IPS-NIHi7 (cell line): ENCODE measurements around the gene PPP6R1.
"Not testable (repeated sequence)": the region's sequence is repeated elsewhere in the genome, so short reads cannot be mapped to it uniquely, and the experiment has no call there.

ENCODE experiments used
- DNase-seq: peaks from one replicate; pipeline ENCODE4 v3.0.0; 2012; ENCODE audit warnings: mixed read lengths; ENCODE audit errors: extremely low spot score

The PPP6R1 gene

DNA sequence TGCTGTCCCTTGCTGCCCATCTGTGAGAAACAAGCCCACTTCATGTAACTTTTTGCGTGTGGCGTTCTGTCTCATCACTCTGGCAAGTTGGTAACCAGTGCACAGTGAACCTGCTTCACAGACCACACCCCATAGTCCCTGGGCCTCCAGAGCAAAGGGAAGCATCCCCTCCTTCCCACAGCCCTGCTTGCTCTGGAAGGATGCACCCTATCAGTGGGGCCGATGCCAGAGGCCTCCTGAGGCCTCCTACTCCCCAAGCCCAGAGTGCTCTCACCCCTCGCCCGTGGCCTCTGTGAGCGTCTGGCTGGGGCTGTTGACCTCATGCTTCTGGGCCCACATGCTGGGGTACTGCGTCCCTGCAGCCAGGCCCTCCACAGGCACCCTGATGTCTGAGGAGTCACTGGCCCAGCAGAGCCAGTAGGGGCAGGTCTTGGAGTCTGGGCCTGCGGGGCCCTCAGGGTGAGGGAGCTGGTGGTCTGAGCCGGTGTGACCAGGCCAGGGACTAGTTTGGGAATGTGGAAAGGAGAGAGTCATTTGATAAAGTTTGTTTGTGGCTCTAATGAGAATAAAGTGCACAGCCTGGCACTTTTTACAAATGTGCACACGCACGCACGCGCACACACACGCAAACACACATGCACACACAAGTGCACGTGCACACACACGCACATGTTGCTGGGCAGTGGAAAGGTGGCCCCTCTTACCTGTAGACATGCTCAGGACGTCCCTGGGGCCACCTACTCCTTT is 35.4 kb downstream of the PPP6R1 start:
- DNase-seq, result no peak

GRCh38 chr19:55220525-55220924 is 38.3 kb downstream of the PPP6R1 start:
- DNase-seq, result peak; percentile 70

DNA sequence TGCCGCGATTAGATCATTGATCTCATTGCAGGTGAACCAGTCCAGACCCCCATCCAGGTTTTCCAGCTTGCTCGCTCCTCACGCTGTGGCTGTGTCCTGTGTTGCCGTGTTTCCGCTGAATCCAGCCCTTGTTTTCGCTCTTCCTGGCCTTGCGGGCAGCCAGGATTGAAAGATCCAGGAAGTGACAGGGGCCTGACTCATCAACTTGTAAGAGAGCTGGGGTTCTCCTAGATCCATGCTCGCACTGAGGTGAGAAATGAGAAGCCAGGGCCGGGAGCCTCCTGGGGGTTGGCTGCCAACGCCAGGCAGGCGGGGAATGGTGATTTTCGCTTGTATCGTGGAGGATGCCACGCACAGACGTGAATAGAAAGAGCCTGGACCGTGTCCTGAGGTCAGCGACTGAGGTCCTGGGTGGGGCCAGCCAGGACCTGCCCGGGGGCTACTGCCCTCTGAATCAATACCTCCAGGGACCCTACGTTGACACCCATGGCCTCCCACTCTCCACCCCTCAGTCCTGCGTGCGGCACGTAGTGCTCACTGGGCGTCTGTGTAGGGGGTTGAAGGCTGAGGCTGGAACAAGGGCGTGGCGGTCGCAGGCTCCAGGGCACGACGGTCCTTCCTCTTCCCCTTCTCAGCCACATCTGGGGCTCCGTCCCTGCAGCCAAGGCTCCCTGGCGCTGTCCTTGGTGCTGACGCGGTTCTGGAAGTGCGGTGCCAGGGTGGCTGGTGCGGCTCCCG is 42.2 kb downstream of the PPP6R1 start:
- peak; percentile 96 for DNase-seq

- no peak for DNase-seq
These were observed 45.3 kb downstream of the PPP6R1 start for GRCh38 chr19:55213547-55213946.

- peak; percentile 35 for DNase-seq
These were observed 46.4 kb downstream of the PPP6R1 start for GRCh38 chr19:55212447-55212846.

DNA sequence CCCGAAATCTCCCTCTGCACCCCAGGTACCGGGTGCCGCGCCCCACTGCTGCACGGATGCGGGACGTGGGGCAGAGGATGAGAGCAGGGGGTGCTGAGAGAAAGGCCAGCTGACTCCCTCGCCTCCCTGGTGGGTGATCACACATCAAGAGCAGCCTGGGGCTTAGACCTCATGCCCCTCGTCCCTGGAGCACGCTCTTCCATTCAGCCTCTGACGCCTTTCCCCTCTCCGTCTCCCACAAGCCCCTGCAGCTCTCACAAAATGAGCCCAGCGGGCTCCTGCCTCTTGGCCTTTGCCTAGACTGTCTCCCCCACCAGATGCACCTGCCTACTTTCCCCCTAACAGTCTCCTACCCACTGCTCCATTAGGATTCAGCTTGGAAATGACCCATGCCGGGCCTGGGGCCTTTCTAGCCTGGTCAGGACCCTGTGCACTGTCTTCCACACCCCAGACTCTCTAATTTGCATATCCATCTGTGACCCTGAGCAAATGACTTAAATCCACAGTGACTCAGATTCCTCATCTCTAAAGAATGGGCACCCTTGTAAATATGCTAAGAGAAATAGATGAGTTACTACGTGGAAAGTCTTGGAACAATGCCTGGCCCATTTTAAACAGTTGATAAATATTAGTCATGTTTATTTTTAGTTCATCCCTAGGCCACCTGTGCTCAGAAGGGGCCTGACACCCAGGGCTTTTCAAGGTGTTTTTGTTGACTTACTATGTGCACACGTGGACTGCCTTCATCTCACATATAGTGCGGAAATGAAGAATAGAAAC is 48.9 kb downstream of the PPP6R1 start:
- peak; percentile 10 for DNase-seq

- DNase-seq, result no peak
These were observed 49.7 kb downstream of the PPP6R1 start, which contains the start of gene PTPRH for GRCh38 chr19:55208880-55209692. PTPRH (minus strand) TSS chr19:55209501; CDS start chr19:55209433, 68 bp downstream.

DNA sequence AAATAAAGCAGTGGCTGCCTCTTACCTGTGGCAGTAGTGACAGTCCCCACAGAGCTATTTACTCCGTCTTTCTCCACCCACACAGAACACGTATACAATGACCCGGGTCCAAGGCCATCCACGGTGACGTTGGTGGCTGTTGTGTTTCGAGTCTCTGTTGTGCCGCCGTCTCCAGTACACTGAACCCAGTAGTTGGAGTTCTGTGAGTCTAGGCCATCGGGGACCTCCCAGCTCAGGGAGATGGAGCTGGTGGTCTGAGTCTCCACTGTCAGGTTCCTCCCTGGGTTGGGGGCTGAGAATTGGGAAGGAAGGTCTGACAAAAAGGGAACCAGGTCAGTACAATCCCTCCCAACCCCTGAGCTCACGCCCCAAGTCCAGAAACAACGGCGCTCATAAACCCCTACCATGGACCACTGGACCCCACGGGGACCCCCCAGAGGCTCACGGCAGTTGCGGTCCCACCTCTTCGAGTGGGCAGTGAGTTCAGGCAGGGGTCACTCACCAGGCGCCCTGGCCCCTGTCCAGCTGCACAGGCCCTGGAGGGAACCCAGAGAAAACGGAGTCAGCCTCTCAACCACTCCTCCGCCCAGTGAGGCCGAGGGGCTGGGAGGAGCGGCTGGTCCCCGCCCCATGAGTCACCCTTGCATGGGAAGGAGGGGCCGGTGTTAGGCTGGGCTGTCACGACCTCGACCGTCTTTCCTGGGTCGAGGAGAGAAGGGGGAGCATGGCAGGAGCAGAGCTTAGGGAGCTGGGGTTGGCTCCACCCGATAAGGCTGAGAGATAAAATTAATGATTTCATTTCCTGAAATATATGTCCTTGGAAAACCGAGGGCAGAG is 51.9 kb downstream of the PPP6R1 start:
- DNase-seq, result peak; percentile 97

DNA sequence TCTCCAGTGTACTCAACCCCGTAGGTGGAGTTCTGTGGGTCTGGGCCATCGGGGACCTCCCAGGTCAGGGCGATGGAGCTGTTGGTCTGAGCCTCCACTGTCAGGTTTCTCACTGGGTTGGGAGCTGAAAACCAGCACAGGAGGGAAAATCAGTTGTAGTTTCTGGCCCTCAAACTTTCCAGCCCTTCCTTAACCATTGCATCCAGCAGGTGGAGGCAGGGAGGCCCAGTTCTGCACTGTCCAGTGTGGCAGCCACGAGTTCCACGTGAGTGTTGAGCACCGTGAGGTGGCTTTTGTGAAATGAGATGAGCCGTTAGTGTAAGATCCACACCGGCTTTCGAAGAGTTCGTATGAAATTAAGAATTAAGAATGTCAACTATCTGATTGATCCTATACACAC is 56.6 kb downstream of the PPP6R1 start:
- DNase-seq, result not testable (repeated sequence)

- DNase-seq, result no peak
These were observed 59.1 kb downstream of the PPP6R1 start for GRCh38 chr19:55199620-55200204.

GRCh38 chr19:55198651-55199050 is 60.2 kb downstream of the PPP6R1 start:
- DNase-seq, result peak; percentile 41

DNA sequence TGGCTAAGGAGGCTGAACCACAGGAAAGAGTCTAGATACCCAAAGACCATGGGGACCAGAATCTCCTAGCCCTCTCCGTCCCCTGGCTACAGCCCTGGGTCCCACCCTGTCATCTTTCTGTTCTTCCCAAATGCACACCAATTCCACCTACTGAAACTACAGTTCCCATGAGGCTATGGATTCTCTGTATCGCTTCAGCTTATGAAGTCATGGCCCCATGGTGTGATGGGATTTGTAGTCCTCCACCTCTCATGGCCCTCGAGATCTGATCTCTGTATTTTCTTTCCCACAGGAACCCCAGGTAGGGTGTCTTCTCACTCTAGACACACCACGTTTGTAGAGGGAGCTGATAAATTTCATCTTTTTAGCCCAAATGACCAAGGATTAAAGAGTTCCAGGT is 61.3 kb downstream of the PPP6R1 start:
- no peak for DNase-seq

DNA sequence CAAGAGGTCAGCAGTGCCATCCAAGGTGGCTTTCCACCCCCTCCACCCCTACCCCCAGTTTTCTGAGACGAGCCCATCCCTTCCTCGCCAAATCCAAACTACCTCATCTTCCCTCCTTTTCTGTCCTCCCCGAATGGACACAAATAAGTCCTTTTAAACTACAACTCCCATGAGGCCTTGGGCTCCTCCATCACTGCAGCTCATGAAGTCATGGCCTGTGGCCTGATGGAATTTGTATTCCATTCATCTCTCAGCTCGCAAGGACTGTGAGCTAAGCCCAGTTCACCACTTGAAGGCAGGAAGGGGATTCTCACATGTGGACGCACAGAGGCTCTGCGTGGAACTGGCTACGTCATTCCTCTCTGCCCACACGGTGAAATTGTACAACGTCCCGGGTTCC is 62.0 kb downstream of the PPP6R1 start:
- no peak for DNase-seq

- DNase-seq, result no peak
These were observed 65.3 kb downstream of the PPP6R1 start for GRCh38 chr19:55193481-55193880.

GRCh38 chr19:55189403-55189835 is 69.4 kb downstream of the PPP6R1 start:
- no peak for DNase-seq

- DNase-seq, result no peak
These were observed 70.2 kb downstream of the PPP6R1 start for GRCh38 chr19:55188625-55189024.

DNA sequence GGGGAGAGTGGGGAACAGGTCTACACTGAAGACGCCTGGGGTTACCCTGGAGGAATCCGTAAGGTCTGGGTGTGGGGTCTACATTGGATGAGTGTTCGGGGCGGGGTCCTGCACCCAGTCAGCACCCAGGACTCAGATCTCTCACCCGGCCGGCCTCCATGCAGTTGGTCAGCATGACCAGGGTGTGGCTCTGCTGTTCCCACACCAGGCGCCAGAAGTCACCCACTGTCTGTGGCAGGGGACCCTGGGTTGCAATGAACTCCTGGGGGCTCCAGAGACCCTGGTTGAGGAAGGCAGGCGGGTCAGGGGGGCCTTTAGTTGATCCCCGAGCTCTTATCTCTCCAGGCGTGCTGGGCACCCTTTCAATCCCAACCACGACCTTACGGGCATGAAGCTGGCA is 72.7 kb downstream of the PPP6R1 start:
- no peak for DNase-seq

DNA sequence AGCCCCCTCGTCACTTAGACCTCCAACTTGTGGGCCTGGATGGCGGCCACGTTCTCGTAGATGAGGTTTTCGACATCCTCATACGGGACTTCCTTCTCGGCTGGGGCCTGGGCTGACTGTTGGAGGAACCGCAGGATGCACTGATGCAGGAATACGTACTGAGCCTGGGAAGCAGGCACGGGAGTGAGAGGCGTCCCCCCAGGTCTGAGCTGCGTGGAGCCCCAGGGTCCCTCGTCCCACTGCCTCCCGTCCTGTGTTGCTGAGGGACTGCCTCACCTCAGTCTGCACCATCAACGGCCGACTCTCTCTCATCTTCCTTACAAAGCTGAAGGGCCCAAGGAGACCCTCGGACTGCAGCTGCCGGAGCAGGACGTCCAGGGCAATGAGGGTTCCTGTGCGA is 77.1 kb downstream of the PPP6R1 start:
- no peak for DNase-seq
